Suprapubic skin (tissue), 4 donors: ENCODE measurements around the gene PDE2A. TPM values are rescaled to one million over a fixed set of nuclear protein-coding genes. Genes with fewer than 3 reads are reported as not detected.

Source experiments
- DNase-seq, 2 donors: peaks; one replicate each; pipeline ENCODE4 v3.0.0-alpha.2; 2019; ENCODE audit warnings: low spot score in 2 of 2
- H3K27ac ChIP-seq: fragments of 200-600 bp; sonication (generic); one replicate; pipeline ENCODE4 v1.5.1; 2019
- H3K27me3 ChIP-seq: fragments of 200-600 bp; sonication (generic); one replicate; pipeline ENCODE4 v1.5.1; 2019
- H3K36me3 ChIP-seq: fragments of 200-600 bp; sonication (generic); one replicate; pipeline ENCODE4 v1.5.1; 2019
- H3K4me1 ChIP-seq: fragments of 200-600 bp; sonication (generic); one replicate; pipeline ENCODE4 v1.5.1; 2019
- H3K4me3 ChIP-seq: fragments of 200-600 bp; sonication (generic); one replicate; pipeline ENCODE4 v1.5.1; 2019; ENCODE audit warnings: mild to moderate bottlenecking
- H3K9me3 ChIP-seq: fragments of 200-600 bp; sonication (generic); one replicate; pipeline ENCODE4 v1.5.1; 2019
- CTCF ChIP-seq, 2 donors: fragments of 200-600 bp in 1 of 2; fragments of 450-650 bp in 1 of 2; sonication (generic) in 1 of 2; IDR thresholded peaks; one replicate each; pipeline ENCODE4 v1.5.1; 2016 to 2019; ENCODE audit warnings: antibody characterized with exemption in 2 of 2, mild to moderate bottlenecking in 1 of 2, moderate library complexity in 1 of 2
- EP300 ChIP-seq: sonication (generic); formaldehyde crosslinking; IDR thresholded peaks from one replicate; pipeline ENCODE4 v1.6.1; 2017; ENCODE audit warnings: antibody characterized with exemption
- POLR2A ChIP-seq, 2 donors: fragments of 450-650 bp; IDR thresholded peaks; one replicate each; pipeline ENCODE4 v1.6.1; 2017; ENCODE audit warnings: antibody characterized with exemption in 2 of 2, mild to moderate bottlenecking in 2 of 2, moderate library complexity in 2 of 2
- POLR2AphosphoS5 ChIP-seq, 3 donors: sonication (generic); formaldehyde crosslinking; IDR thresholded peaks; one replicate each; pipeline ENCODE4 v1.6.1; 2017; ENCODE audit warnings: antibody characterized with exemption in 3 of 3
- WGBS: methylation state at CpG from one replicate; pipeline ENCODE4 v1.1.5; 2018; 5-methylcytosine and 5-hydroxymethylcytosine counted together
- total RNA-seq, 4 donors: library from RNA; depleted of rRNA; stranded (reverse); fragments of >200 nt; gene quantifications; one replicate each; pipeline ENCODE4 v1.1.0, GENCODE V29; 2016

Gene PDE2A
- total RNA-seq, 4 donors from 2014 or later = 5.4 to 49.9 (median 31.2) TPM

- DNase-seq = no peak
- 76% methylated on average over 3 of the region's 3 CpGs for WGBS
- H3K4me3 ChIP-seq = no peak overlapping the region
- no peaks in the 10 kb centered on the region for H3K36me3 ChIP-seq
- H3K27me3 ChIP-seq = peaks cover 5% of the 10 kb centered on the region
- TF ChIP-seq EP300 = no peak
- TF ChIP-seq CTCF (IDR thresholded peaks at IDR 0.05) = no peak
- no peak for TF ChIP-seq POLR2A (IDR thresholded peaks at IDR 0.05)
- TF ChIP-seq POLR2AphosphoS5 (IDR thresholded peaks at IDR 0.05) = no peak
- no peaks in the 10 kb centered on the region for H3K4me1 ChIP-seq
- H3K27ac ChIP-seq = no peak overlapping the region
- no peaks in the 10 kb centered on the region for H3K9me3 ChIP-seq
These were observed 121.8 kb downstream of the PDE2A start for GRCh38 chr11:72552399-72552910.

DNA sequence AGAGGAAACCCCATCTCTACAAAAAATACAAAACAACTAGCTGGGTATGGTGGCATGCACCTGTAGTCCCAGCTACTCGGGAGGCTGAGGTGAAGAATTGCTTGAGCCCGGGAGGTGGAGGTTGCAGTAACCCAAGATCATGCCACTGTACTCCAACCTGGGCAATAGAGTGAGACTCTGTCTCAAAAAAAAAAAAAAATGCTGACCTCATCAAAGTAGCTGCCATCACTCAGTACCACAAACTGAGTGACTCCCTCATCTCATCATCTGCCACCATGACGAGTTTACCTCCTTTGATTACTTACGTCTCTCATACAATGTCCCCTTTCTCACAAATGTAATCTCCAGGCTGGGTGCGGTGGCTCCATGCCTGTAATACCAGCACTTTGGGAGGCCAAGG lies 122.7 kb downstream of the PDE2A start:
- 94% methylated on average over 5 of the region's 5 CpGs for WGBS
- no peaks in the 10 kb centered on the region for H3K36me3 ChIP-seq
- H3K27ac ChIP-seq = no peak overlapping the region
- peaks cover 5% of the 10 kb centered on the region for H3K27me3 ChIP-seq
- DNase-seq = no peak
- H3K4me3 ChIP-seq = no peak overlapping the region
- H3K4me1 ChIP-seq = no peaks in the 10 kb centered on the region
- TF ChIP-seq POLR2AphosphoS5 (IDR thresholded peaks at IDR 0.05) (no peak), CTCF (IDR thresholded peaks at IDR 0.05) (no peak), EP300 (no peak), POLR2A (IDR thresholded peaks at IDR 0.05) (no peak)
- no peaks in the 10 kb centered on the region for H3K9me3 ChIP-seq

DNA sequence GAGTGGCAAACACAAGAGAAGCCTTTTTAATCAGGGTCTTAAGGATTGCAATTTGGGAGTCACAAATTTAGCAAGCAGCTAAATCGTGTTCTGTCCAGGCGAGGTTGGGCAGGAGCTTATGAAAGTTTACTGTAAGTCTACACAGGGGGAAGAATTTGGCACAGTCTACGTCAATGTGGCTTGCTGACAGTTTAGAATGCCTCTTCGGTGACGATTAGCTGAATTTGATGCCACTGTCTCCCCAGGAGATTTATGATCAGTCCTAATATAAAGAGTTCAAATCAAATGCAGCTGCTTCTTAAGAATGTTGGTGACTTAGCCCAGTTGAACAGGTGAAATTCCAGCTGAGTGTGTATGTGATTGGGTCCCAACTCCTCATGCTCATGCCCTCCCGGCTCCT lies 125.8 kb downstream of the PDE2A start:
- Histone ChIP-seq H3K4me3 (no peak overlapping the region), H3K27ac (no peak overlapping the region), H3K4me1 (no peaks in the 10 kb centered on the region), H3K27me3 (no peaks in the 10 kb centered on the region), H3K36me3 (no peaks in the 10 kb centered on the region), H3K9me3 (no peaks in the 10 kb centered on the region)
- no peak for TF ChIP-seq POLR2AphosphoS5 (IDR thresholded peaks at IDR 0.05)
- no peak for TF ChIP-seq POLR2A (IDR thresholded peaks at IDR 0.05)
- no peak for TF ChIP-seq CTCF (IDR thresholded peaks at IDR 0.05)
- no peak for TF ChIP-seq EP300
- WGBS = 57% methylated on average over 6 of the region's 6 CpGs
- no peak for DNase-seq

GRCh38 chr11:72546866-72547265 lies 127.4 kb downstream of the PDE2A start:
- 76% methylated on average over 9 of the region's 9 CpGs for WGBS
- Histone ChIP-seq H3K27ac (no peak overlapping the region), H3K4me3 (no peak overlapping the region), H3K9me3 (no peaks in the 10 kb centered on the region), H3K36me3 (no peaks in the 10 kb centered on the region), H3K27me3 (peaks cover 1% of the 10 kb centered on the region), H3K4me1 (no peaks in the 10 kb centered on the region)
- no peak for DNase-seq
- TF ChIP-seq POLR2AphosphoS5 (IDR thresholded peaks at IDR 0.05) (no peak), POLR2A (IDR thresholded peaks at IDR 0.05) (no peak), CTCF (IDR thresholded peaks at IDR 0.05) (no peak), EP300 (no peak)

DNA sequence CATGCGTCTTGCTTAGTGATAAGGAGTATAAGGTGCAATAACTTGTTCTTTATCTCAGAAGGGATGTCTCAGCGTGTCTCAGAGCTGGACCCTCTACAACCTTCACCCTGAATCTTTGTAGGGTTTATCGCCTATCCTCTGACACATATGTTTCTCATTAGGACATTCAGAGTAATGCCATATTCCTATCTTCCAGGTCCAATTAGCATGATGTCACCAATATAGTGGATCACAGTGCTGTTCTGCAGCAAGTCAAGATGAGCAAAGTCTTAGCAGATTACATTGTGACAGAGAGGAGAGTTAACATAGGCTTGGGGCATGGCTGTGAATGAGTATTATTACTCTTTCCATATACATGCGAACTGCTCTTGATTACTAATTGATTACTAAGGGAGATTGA lies 129.6 kb downstream of the PDE2A start:
- no peak for DNase-seq
- no peaks in the 10 kb centered on the region for H3K9me3 ChIP-seq
- TF ChIP-seq POLR2AphosphoS5 (IDR thresholded peaks at IDR 0.05) = no peak
- no peak for TF ChIP-seq EP300
- TF ChIP-seq CTCF (IDR thresholded peaks at IDR 0.05) = no peak
- TF ChIP-seq POLR2A (IDR thresholded peaks at IDR 0.05) = no peak
- H3K36me3 ChIP-seq = no peaks in the 10 kb centered on the region
- WGBS = 79% methylated on average over 4 of the region's 4 CpGs
- no peaks in the 10 kb centered on the region for H3K4me1 ChIP-seq
- H3K27me3 ChIP-seq = peaks cover 8% of the 10 kb centered on the region
- no peak overlapping the region for H3K27ac ChIP-seq
- no peak overlapping the region for H3K4me3 ChIP-seq
